Astrocyte (in vitro differentiated cells and primary cell): ENCODE results near the gene TMEM258.

Source experiments
- EZH2 ChIP-seq: IDR thresholded peaks from 2 replicates; pipeline ENCODE4 v1.6.1; 2012; ENCODE audit warnings: mild to moderate bottlenecking, low read length, inconsistent platforms; ENCODE audit not compliant: insufficient read depth
- TF ChIP-seq, protein P1 (sequence below): IDR thresholded peaks from 2 replicates; pipeline ENCODE4 v1.5.1; 2011; ENCODE audit warnings: low read depth, mild to moderate bottlenecking, inconsistent platforms, low read length, moderate library complexity; ENCODE audit not compliant: insufficient read depth

GRCh38 chr11:61832754-61833153 lies 40.4 kb upstream of the TMEM258 start:
- TF ChIP-seq, protein P1, sequence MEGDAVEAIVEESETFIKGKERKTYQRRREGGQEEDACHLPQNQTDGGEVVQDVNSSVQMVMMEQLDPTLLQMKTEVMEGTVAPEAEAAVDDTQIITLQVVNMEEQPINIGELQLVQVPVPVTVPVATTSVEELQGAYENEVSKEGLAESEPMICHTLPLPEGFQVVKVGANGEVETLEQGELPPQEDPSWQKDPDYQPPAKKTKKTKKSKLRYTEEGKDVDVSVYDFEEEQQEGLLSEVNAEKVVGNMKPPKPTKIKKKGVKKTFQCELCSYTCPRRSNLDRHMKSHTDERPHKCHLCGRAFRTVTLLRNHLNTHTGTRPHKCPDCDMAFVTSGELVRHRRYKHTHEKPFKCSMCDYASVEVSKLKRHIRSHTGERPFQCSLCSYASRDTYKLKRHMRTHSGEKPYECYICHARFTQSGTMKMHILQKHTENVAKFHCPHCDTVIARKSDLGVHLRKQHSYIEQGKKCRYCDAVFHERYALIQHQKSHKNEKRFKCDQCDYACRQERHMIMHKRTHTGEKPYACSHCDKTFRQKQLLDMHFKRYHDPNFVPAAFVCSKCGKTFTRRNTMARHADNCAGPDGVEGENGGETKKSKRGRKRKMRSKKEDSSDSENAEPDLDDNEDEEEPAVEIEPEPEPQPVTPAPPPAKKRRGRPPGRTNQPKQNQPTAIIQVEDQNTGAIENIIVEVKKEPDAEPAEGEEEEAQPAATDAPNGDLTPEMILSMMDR = no peak
- no peak for TF ChIP-seq EZH2
